Activated gamma-delta T cell treated with Interleukin-2 at 50 U/mL for 16 hours (primary cell): ENCODE data around the gene PLPP1.

Experiments used
- DNase-seq: peaks from one replicate; pipeline ENCODE4 v3.0.0-alpha.2; 2020

PLPP1 gene

DNA sequence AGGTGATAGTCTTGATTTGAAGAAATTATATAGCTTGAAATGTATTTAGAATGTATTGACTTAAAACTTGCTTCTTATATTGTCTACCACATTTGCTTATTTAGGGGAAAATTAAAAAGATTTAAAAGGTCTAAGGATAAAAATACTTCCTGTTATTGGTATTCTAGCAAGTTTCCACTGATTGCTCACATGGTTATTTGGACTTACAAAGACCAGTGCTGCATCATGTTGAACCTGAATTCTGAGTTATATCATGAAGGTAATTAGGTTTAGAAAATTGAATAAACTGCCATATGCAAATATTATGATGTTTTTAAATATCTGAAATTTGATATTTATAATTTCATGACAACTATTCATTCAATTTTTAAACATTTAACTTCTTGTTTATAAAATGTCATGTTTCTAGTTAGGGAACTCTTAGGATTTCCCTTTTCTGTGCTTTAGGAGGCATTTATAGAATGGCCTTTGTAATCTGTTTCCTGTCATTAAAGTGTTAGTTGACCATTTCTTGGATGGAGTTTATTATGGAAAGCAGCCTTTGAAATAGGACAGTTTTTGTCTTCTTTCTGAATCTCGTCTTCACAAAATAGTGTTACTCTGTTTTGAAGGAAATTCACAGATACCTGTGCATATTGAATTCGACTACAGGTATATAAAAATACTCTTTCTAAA, 141.1 kb downstream of the PLPP1 start:
- no peak for DNase-seq

DNA sequence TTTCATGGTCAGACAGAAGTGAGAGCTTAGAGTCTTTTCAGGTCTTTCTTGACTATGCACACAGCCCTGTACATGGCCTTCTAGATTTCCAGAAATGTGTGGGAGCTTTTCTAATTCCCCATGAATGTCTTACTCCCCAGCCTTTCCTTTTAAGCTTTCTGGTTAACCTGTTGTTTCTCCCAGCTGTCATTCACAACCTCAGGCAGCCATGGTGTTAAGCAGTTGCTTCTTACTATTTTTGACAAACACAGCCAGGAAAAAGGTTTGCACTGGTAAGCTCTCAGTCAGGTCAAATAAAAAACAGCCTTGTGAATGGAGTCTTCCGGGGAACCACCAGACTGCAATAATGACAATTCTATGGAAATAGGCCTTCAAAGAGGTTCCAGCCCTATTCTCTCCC, 142.1 kb downstream of the PLPP1 start:
- DNase-seq, result no peak

DNA sequence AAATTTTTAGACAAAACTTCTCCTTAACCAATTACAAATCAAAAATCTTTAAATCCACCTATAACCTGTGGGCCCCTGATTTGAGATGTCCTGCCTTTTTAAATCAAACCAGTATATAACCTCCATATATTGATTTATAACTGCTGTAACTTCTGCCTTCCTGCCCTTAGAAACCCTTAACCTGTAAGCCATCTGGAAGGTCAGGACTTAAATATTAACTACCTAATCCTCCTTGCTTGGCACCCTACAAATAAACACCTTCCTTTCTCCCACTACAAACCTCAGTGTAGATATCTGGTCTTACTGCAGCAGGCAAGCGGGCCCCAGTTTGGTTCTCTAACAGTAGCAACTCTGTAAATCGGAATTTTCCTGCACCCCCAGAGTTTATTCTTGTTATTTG, 143.1 kb downstream of the PLPP1 start:
- no peak for DNase-seq

- no peak for DNase-seq
These were observed 146.9 kb downstream of the PLPP1 start for GRCh38 chr5:55387865-55388264.

- DNase-seq, result no peak
These were observed 148.4 kb downstream of the PLPP1 start for GRCh38 chr5:55386356-55386755.

DNA sequence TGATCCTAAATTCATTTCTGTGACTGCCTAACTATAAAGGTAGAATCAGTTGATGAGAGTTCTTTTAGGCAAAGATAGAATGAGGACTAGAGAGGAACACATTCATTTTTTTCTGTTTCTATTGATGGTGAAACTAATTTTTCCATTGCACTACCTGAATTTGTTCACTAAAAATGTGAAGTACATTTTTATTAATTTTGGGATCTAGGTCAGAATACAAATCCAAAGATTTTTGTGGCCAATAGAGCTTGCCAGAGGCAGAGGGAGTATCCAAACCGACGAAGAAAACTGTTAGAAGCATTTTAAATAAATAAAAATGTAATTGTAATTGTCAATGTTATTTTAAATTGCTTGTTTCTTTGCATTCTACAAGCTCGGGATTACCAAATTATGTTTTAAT, 148.9 kb downstream of the PLPP1 start:
- DNase-seq, result no peak

DNA sequence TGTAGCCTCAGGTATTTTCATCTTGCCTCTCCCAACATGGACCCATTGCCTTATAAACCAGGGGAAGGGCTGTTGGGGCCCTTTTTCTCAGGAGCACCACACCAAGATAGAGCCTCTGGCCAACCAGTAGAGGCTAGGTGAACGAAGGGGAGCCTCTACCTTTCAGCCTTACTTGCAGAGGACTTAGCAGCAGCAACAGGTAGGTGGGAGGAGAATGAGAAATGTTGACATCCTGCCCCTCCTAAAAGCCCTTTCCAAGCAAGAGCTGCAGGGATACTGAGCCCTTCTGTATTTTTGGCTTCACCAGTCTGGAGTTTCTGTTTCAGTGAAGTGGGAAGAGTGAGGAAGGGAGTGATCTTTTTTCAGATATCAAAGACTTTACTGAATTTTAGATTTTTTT, 149.5 kb downstream of the PLPP1 start:
- DNase-seq, result no peak

DNA sequence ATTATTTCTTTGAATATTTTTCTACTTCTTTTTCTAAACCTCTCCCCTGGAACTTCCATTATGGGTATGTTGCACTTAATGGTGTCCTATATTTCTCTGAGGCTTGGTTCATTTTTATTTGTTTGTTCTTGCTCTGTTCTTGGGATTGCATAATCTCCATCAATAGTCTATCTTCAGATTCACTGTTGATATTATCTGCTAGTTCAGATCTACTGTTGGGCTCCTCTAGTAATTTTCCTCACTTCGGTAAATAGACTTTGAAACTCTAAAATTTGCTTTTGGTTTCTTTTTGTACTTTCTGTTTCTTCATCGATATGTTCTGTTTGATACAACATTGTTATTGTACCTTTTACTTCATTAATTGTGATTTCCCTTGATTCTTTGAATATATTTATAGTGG, 150.7 kb downstream of the PLPP1 start:
- no peak for DNase-seq

DNA sequence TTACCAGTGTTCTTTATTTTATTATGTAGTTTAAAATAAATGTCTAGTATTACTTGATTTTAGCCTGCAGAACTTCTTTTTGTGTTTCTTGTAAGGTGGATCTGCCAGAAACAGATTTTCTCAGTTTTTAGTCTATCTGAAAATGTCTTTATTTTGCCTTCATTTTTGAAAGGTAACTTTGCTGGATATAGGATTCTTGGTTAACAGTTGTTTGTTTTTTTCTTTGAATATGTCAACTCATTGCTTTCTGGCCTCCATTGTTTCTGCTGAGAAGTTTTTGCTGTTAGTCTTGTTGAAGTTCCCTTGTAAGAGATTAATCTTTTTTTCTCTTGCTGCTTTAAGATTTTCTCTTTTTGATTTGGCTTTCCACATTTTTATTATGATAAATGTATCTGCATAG, 151.5 kb downstream of the PLPP1 start:
- no peak for DNase-seq

GRCh38 chr5:55377810-55378209, 157.0 kb downstream of the PLPP1 start:
- no peak for DNase-seq
